Activated CD8-positive, alpha-beta memory T cell treated with anti-CD3 and anti-CD28 coated beads, Interleukin-2, amount 50 U/mL, for 1 hour (primary cell): Measurements from ENCODE around the gene PIK3C2B.

Experiments
- DNase-seq: peaks from one replicate; pipeline ENCODE4 v3.0.0-alpha.2; 2020; ENCODE audit errors: extremely low read depth

The PIK3C2B gene

GRCh38 chr1:204461331-204462228, 33.0 kb downstream of the PIK3C2B start:
- DNase-seq, result no peak

GRCh38 chr1:204460346-204460745, 34.3 kb downstream of the PIK3C2B start:
- DNase-seq, result no peak

GRCh38 chr1:204459706-204460105, 34.9 kb downstream of the PIK3C2B start:
- DNase-seq, result no peak

GRCh38 chr1:204457666-204458065, 36.9 kb downstream of the PIK3C2B start:
- no peak for DNase-seq

DNA sequence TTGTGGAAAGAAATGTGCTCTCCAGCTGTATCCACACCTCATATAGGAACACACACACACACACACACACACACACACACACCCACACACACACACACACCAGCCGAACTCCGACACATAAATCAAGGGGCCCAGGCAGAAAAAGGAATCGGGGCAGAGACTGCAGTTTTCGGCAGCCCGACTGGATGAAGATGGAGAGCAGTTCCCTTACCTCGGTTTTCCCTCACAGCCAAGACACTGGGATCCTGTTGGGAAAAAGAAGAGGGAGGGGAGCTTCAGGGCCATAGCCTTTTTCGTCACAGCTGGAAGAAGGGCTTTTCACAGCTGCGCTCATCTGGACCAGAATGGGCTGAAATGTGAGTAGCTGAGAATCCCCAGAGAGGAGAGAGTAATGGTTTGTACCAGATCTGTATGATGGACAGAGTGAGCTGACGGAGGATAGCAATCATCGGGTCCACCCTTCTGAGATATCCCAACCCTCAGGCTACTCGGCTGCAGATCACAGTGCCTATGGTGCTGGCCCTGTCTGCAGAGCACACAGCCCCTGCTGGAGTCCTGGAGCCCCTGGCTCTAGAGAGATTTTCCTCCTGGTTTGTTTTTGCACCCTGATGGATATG, 37.7 kb downstream of the PIK3C2B start:
- DNase-seq, result no peak

- no peak for DNase-seq
Observed at GRCh38 chr1:204455831-204456145, 38.8 kb downstream of the PIK3C2B start.

DNA sequence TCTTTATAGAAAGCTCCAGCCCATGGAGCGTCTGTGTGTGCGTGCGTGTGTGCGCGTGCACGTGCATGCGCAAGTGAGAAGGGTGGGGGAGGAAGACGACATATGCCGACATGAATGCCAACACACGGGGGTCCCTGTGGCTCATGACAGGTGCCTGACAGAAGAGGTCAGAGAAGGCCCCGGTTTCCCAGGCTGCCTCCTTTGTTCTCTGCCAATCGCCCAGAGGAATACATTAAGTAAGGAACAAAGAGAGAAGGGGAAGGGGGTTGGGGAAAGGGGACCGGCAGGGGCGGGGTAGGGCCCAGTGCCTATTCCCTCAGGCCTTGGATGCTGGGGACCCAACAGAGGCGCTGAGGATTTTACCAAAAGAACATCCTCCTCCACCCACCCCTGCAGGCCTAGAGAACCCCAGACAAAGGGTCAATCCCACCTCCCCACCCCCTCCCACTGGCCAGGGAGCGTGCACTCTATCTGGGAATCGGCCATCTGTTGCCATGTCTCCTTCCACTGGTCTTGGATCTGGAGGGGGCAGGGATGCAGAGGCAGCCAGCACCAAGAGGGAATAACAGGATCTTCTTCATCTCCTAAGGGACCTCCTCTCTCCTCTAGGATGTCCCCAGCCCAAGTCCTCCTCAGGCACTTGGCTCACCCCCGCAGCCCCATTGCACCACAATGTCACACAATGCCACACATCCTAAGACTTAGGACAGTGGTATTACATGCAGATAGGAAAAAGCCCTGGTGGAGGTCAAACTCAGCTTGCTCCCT, 39.4 kb downstream of the PIK3C2B start:
- DNase-seq, result no peak

DNA sequence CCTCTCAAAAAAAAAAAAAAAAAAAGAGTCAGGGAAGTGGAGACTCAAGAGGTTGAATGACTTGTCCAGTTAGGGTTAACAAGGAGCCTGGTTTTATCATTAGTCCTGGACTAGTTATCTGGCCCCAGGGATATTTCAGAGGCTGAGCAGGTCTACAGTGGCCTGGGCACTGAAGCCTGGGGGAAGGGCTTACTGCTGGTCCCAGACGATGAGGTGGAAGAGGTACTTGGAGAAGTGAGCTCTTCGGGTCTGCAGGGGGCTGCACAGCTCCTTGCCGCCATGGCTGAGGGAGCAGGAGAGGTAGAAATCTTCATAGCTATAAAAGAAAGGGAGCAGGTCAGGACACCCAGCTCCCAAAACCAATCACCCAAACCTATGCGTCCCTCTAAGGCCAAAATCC, 40.1 kb downstream of the PIK3C2B start:
- DNase-seq, result no peak

- DNase-seq, result peak; percentile 47
Observed at GRCh38 chr1:204453141-204453772, 41.3 kb downstream of the PIK3C2B start.

DNA sequence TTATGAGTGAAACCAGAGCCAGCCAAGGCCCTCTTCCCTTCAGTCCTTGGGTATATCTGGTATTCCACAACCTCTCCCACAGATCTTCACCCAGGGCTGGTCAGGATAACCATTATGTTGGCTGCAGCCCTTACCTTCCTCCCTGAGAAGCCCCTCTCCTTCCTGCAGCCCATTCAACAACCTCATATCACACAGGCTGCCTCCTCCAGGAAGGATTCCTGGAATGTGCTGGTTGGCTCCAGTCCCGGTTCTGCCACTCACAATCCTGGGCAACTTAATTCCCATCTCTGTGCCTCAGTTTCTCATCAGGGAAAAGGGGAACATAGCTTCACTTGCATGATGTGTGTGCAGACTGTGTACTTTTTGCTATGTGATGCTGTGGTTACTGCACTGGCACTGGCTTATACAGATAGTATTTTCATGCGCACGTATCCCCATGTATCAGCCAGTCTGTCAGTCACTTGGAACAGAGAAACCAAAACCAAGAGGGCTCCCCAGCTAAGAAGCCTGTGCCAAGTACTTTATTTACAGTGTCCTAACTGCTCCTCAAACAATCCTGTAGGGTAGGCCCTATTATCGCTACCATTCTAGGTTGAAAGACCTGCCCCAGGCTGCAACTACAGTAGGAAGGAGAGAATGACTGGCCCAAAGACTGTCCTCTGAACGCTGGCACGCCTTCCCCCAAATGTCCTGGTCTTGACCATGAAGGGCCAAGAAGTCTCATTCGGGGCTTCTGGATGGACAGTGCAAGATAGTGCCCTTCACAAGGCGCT, 43.1 kb downstream of the PIK3C2B start:
- DNase-seq, result no peak

- DNase-seq, result no peak
Observed at GRCh38 chr1:204450461-204451257, 43.9 kb downstream of the PIK3C2B start.

- no peak for DNase-seq
Observed at GRCh38 chr1:204449678-204450280, 44.8 kb downstream of the PIK3C2B start.

DNA sequence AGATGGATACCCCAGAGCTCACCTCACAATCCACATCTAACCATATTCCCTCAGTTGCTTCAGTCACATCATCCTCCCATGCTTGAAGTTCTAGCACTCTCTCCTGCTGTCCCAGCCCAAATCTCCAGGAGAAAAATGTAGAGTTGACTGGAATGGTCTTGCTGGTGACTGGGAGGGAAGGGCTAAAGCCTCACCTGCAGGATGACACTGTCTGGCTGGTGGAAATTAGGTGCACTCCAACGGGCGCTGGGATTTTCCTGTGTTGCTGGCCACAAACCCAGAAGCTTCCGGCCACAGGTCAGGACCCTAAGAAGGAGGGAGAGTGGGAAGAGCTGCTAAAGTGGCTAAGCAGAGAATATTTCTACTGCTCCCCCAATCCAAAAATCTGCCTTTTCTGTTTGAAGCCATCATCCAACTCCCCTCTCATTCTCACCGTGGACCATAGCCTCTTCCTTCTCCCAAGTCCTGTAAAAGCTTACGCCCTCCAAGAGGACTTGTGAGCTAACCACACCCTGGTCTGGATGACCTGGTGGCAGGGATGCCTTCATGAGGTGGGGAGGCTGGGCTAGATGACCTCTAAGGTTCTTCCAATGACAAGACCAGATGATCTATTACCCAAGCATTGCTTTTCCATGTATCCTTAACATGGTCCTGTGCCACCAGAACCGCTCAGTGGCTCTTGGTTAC, 45.5 kb downstream of the PIK3C2B start:
- no peak for DNase-seq

- DNase-seq, result no peak
Observed at GRCh38 chr1:204448344-204448964, 46.2 kb downstream of the PIK3C2B start.

DNA sequence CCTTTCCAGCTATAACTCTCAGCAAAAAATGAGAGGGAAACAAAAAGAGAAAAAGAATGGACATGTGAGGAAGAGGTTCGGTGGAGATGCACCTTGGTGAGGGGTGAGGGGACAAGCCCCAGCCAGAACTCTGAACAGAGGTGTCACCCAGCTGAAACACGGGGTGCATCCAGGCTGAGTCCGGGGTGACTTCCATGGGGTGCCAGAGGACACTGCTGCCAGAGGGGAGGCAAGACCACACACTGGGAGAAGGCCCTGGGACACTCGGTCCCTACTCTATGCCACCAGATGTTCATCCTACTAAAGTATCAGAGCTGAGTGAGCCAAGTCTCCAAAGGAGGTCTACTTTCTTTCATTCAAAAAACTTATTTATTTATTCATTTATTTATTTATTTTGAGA, 46.9 kb downstream of the PIK3C2B start:
- DNase-seq, result no peak

- DNase-seq, result no peak
Observed at GRCh38 chr1:204447190-204447589, 47.4 kb downstream of the PIK3C2B start.

GRCh38 chr1:204446413-204447111, 48.0 kb downstream of the PIK3C2B start:
- peak; percentile 45 for DNase-seq

GRCh38 chr1:204445860-204446412, 48.7 kb downstream of the PIK3C2B start:
- no peak for DNase-seq
